ENCODE results near the gene PHLPP2. TPM values are rescaled to one million over a fixed set of nuclear protein-coding genes. Genes with fewer than 3 reads are reported as not detected.

PHLPP2 gene
- total RNA-seq, 4 donors from 2014 or later = 16.0 to 21.1 (median 18.2) TPM

DNA sequence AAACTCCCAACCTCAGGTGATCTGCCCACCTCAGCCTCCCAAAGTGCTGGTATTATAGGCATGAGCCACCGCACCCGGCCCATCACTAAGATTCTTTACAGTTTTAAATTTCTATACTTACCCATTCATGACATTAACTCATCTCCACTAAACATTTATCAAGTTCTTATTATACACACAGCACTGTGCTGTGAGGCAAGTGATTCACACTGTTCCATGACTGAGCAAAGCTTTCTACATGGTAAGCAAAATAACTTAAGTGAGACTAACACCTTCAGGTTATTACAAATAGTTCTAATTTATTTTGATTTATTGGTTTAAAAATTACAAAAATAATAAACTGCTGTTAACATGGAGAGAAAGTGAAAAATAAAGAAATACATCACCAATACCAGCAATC lies 65.0 kb downstream of the PHLPP2 start:
- 90% methylated on average over 2 of the region's 2 CpGs; no CpG with 5 or more reads in 1 of the 2 donors for WGBS, 2 donors (ENCODE audit: low coverage in 1 of 2)
- TF ChIP-seq EP300 (IDR thresholded peaks at IDR 0.05) = no peak
- no peak for TF ChIP-seq POLR2AphosphoS5 (IDR thresholded peaks at IDR 0.05)
- TF ChIP-seq, protein P1, sequence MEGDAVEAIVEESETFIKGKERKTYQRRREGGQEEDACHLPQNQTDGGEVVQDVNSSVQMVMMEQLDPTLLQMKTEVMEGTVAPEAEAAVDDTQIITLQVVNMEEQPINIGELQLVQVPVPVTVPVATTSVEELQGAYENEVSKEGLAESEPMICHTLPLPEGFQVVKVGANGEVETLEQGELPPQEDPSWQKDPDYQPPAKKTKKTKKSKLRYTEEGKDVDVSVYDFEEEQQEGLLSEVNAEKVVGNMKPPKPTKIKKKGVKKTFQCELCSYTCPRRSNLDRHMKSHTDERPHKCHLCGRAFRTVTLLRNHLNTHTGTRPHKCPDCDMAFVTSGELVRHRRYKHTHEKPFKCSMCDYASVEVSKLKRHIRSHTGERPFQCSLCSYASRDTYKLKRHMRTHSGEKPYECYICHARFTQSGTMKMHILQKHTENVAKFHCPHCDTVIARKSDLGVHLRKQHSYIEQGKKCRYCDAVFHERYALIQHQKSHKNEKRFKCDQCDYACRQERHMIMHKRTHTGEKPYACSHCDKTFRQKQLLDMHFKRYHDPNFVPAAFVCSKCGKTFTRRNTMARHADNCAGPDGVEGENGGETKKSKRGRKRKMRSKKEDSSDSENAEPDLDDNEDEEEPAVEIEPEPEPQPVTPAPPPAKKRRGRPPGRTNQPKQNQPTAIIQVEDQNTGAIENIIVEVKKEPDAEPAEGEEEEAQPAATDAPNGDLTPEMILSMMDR (IDR thresholded peaks at IDR 0.05) = no peak
- TF ChIP-seq POLR2A (IDR thresholded peaks at IDR 0.05) = no peak
- no peak for ATAC-seq
- Histone ChIP-seq H3K36me3 (peaks cover 3 to 89% of the 10 kb centered on the region in 2 donors), H3K27me3 (no peaks in the 10 kb centered on the region), H3K4me3 (no peak overlapping the region), H3K4me1 (no peaks in the 10 kb centered on the region), H3K9me3 (no peaks in the 10 kb centered on the region), H3K27ac (no peak overlapping the region)

- 83 to 89% methylated on average over 4 of the region's 4 CpGs for WGBS, 2 donors (ENCODE audit: low coverage in 1 of 2)
- no peak for ATAC-seq
- Histone ChIP-seq H3K27ac (no peak overlapping the region), H3K27me3 (no peaks in the 10 kb centered on the region), H3K36me3 (peaks cover 3 to 86% of the 10 kb centered on the region in 2 donors), H3K9me3 (no peaks in the 10 kb centered on the region), H3K4me1 (no peaks in the 10 kb centered on the region), H3K4me3 (no peak overlapping the region)
- no peak for TF ChIP-seq POLR2A (IDR thresholded peaks at IDR 0.05)
- TF ChIP-seq EP300 (IDR thresholded peaks at IDR 0.05) = no peak
- TF ChIP-seq, protein P1 (IDR thresholded peaks at IDR 0.05) = no peak
- no peak for TF ChIP-seq POLR2AphosphoS5 (IDR thresholded peaks at IDR 0.05)
These were observed 65.7 kb downstream of the PHLPP2 start for GRCh38 chr16:71658771-71659170.

GRCh38 chr16:71649704-71650103 lies 74.8 kb downstream of the PHLPP2 start:
- no peaks in the 10 kb centered on the region for H3K9me3 ChIP-seq
- ATAC-seq = no peak
- no peaks in the 10 kb centered on the region for H3K27me3 ChIP-seq
- H3K4me1 ChIP-seq = no peaks in the 10 kb centered on the region
- no peak overlapping the region for H3K27ac ChIP-seq
- peaks cover 0 to 84% of the 10 kb centered on the region in 2 donors for H3K36me3 ChIP-seq
- WGBS, 2 donors (ENCODE audit: low coverage in 1 of 2) = 79 to 83% methylated on average over 3 to 4 of the region's 7 CpGs
- H3K4me3 ChIP-seq = no peak overlapping the region
- no peak for TF ChIP-seq EP300 (IDR thresholded peaks at IDR 0.05)
- TF ChIP-seq, protein P1 (IDR thresholded peaks at IDR 0.05) = no peak
- no peak for TF ChIP-seq POLR2A (IDR thresholded peaks at IDR 0.05)
- no peak for TF ChIP-seq POLR2AphosphoS5 (IDR thresholded peaks at IDR 0.05)

GRCh38 chr16:71648921-71649320 lies 75.6 kb downstream of the PHLPP2 start:
- Histone ChIP-seq H3K9me3 (no peaks in the 10 kb centered on the region), H3K36me3 (peaks cover 0 to 84% of the 10 kb centered on the region in 2 donors), H3K27ac (no peak overlapping the region), H3K27me3 (no peaks in the 10 kb centered on the region), H3K4me1 (no peaks in the 10 kb centered on the region), H3K4me3 (no peak overlapping the region)
- no peak for ATAC-seq
- WGBS, 2 donors (ENCODE audit: low coverage in 1 of 2) = 73 to 77% methylated on average over 4 to 5 of the region's 6 CpGs
- TF ChIP-seq POLR2AphosphoS5 (IDR thresholded peaks at IDR 0.05) (no peak), POLR2A (IDR thresholded peaks at IDR 0.05) (no peak), EP300 (IDR thresholded peaks at IDR 0.05) (no peak)
- TF ChIP-seq, protein P1 (IDR thresholded peaks at IDR 0.05) = no peak

- Histone ChIP-seq H3K4me3 (no peak overlapping the region), H3K27me3 (no peaks in the 10 kb centered on the region), H3K9me3 (no peaks in the 10 kb centered on the region), H3K36me3 (peaks cover 0 to 85% of the 10 kb centered on the region in 2 donors), H3K4me1 (no peaks in the 10 kb centered on the region), H3K27ac (no peak overlapping the region)
- TF ChIP-seq POLR2A (IDR thresholded peaks at IDR 0.05) = no peak
- no peak for TF ChIP-seq POLR2AphosphoS5 (IDR thresholded peaks at IDR 0.05)
- TF ChIP-seq EP300 (IDR thresholded peaks at IDR 0.05) = no peak
- TF ChIP-seq, protein P1 (IDR thresholded peaks at IDR 0.05) = no peak
- 40% methylated on average over 1 of the region's 2 CpGs; no CpG with 5 or more reads in 1 of the 2 donors for WGBS, 2 donors (ENCODE audit: low coverage in 1 of 2)
- ATAC-seq = no peak
These were observed 76.3 kb downstream of the PHLPP2 start for GRCh38 chr16:71648162-71648561.

All from gastroesophageal sphincter (tissue), 4 donors.